ENCODE measurements around the gene DOCK4. TPM values are rescaled to one million over a fixed set of nuclear protein-coding genes. Genes with fewer than 3 reads are reported as not detected.

The DOCK4 gene
- total RNA-seq, 1 donor from 2014 or later, result 32.2 TPM

GRCh38 chr7:112137141-112138101, 68.8 kb downstream of the DOCK4 start:
- TF ChIP-seq CTCF (IDR thresholded peaks at IDR 0.05; ENCODE audit: insufficient read depth, low read depth, low read length) (no peak), EZH2 (IDR thresholded peaks at IDR 0.05; ENCODE audit: insufficient read depth, low read length) (no peak)
- Mint-ChIP-seq H3K27ac (ENCODE audit: unreplicated experiment) (no peak overlapping the region), H3K27me3 (ENCODE audit: low read depth, unreplicated experiment) (no peaks in the 10 kb centered on the region), H3K9me3 (ENCODE audit: unreplicated experiment) (no peaks in the 10 kb centered on the region), H3K4me1 (ENCODE audit: low read depth, unreplicated experiment) (peaks cover 14% of the 10 kb centered on the region), H3K36me3 (ENCODE audit: low read depth, unreplicated experiment) (no peaks in the 10 kb centered on the region), H3K4me3 (ENCODE audit: unreplicated experiment) (no peak overlapping the region)
- no peak overlapping the region for H2AFZ ChIP-seq (ENCODE audit: low read depth, low read length)
- H3K4me3 ChIP-seq (ENCODE audit: insufficient read depth, low read depth, low read length), result no peak overlapping the region
- no peaks in the 10 kb centered on the region for H4K20me1 ChIP-seq (ENCODE audit: insufficient read depth, low read length)
- H3K27me3 ChIP-seq (ENCODE audit: insufficient read depth, low read length), result no peaks in the 10 kb centered on the region
- no peaks in the 10 kb centered on the region for H3K9me3 ChIP-seq (ENCODE audit: insufficient read depth, low read depth, low read length)
- DNase-seq (ENCODE audit: low read depth) (no peak), FAIRE-seq (no peak)
- peaks cover 8% of the 10 kb centered on the region for H3K79me2 ChIP-seq (ENCODE audit: insufficient read depth, low read length)
- H3K4me2 ChIP-seq (ENCODE audit: low read length), result no peak overlapping the region
- H3K27ac ChIP-seq (ENCODE audit: low read depth, low read length), result no peak overlapping the region
- no peak overlapping the region for H3K9ac ChIP-seq (ENCODE audit: low read length)
- H3K4me1 ChIP-seq (ENCODE audit: insufficient read depth, low read length), result peaks cover 2% of the 10 kb centered on the region
- H3K36me3 ChIP-seq (ENCODE audit: insufficient read depth, low read length), result no peaks in the 10 kb centered on the region

- TF ChIP-seq CTCF (IDR thresholded peaks at IDR 0.05; ENCODE audit: insufficient read depth, low read depth, low read length) (no peak), EZH2 (IDR thresholded peaks at IDR 0.05; ENCODE audit: insufficient read depth, low read length) (no peak)
- Mint-ChIP-seq H3K4me1 (ENCODE audit: low read depth, unreplicated experiment) (peaks cover 23% of the 10 kb centered on the region), H3K4me3 (ENCODE audit: unreplicated experiment) (no peak overlapping the region), H3K9me3 (ENCODE audit: unreplicated experiment) (no peaks in the 10 kb centered on the region), H3K36me3 (ENCODE audit: low read depth, unreplicated experiment) (no peaks in the 10 kb centered on the region), H3K27me3 (ENCODE audit: low read depth, unreplicated experiment) (no peaks in the 10 kb centered on the region), H3K27ac (ENCODE audit: unreplicated experiment) (no peak overlapping the region)
- DNase-seq (ENCODE audit: low read depth) (no peak), FAIRE-seq (no peak)
- no peaks in the 10 kb centered on the region for H3K9me3 ChIP-seq (ENCODE audit: insufficient read depth, low read depth, low read length)
- H3K79me2 ChIP-seq (ENCODE audit: insufficient read depth, low read length), result peaks cover 8% of the 10 kb centered on the region
- no peak overlapping the region for H2AFZ ChIP-seq (ENCODE audit: low read depth, low read length)
- no peak overlapping the region for H3K4me2 ChIP-seq (ENCODE audit: low read length)
- H3K27me3 ChIP-seq (ENCODE audit: insufficient read depth, low read length), result no peaks in the 10 kb centered on the region
- no peaks in the 10 kb centered on the region for H4K20me1 ChIP-seq (ENCODE audit: insufficient read depth, low read length)
- H3K36me3 ChIP-seq (ENCODE audit: insufficient read depth, low read length), result no peaks in the 10 kb centered on the region
- no peak overlapping the region for H3K27ac ChIP-seq (ENCODE audit: low read depth, low read length)
- no peak overlapping the region for H3K4me3 ChIP-seq (ENCODE audit: insufficient read depth, low read depth, low read length)
- peaks cover 6% of the 10 kb centered on the region for H3K4me1 ChIP-seq (ENCODE audit: insufficient read depth, low read length)
- H3K9ac ChIP-seq (ENCODE audit: low read length), result no peak overlapping the region
Observed at GRCh38 chr7:112136271-112137008, 69.8 kb downstream of the DOCK4 start.
